Tibial nerve (tissue), 4 donors: ENCODE measurements around the gene ECEL1. TPM values are rescaled to one million over a fixed set of nuclear protein-coding genes. Genes with fewer than 3 reads are reported as not detected.

Experiments used
- DNase-seq, 2 donors: peaks; one replicate each; pipeline ENCODE4 v3.0.0-alpha.2; 2019; ENCODE audit warnings: low spot score in 2 of 2
- H3K27ac ChIP-seq, 4 donors: fragments of 200-600 bp; sonication (generic) in 3 of 4; one replicate each; pipeline ENCODE4 v1.5.1; 2017 to 2019; ENCODE audit warnings: mild to moderate bottlenecking in 1 of 4
- H3K27me3 ChIP-seq, 2 donors: fragments of 200-600 bp; sonication (generic) in 1 of 2; one replicate each; pipeline versions ENCODE4 v1.5.1 to v1.6.0; 2017 to 2019
- H3K36me3 ChIP-seq, 3 donors: fragments of 200-600 bp; sonication (generic); one replicate each; pipeline ENCODE4 v1.5.1; 2018 to 2019
- H3K4me1 ChIP-seq, 4 donors: fragments of 200-600 bp; sonication (generic) in 3 of 4; one replicate each; pipeline ENCODE4 v1.5.1; 2017 to 2019
- H3K4me3 ChIP-seq, 4 donors: fragments of 200-600 bp; sonication (generic) in 3 of 4; one replicate each; pipeline ENCODE4 v1.5.1; 2017 to 2019; ENCODE audit warnings: mild to moderate bottlenecking in 1 of 4, moderate library complexity in 1 of 4
- H3K9me3 ChIP-seq, 4 donors: fragments of 200-600 bp; sonication (generic) in 3 of 4; one replicate each; pipeline ENCODE4 v1.5.1; 2017 to 2019
- CTCF ChIP-seq, 5 experiments: fragments of 200-600 bp in 3 of 5; fragments of 450-650 bp in 2 of 5; sonication (generic) in 3 of 5; IDR thresholded peaks; one replicate each; pipeline ENCODE4 v1.5.1; 2016 to 2019; ENCODE audit warnings: antibody characterized with exemption in 5 of 5, mild to moderate bottlenecking in 3 of 5, moderate library complexity in 2 of 5
- EP300 ChIP-seq, 2 donors: sonication (generic); formaldehyde crosslinking; IDR thresholded peaks; one replicate each; pipeline ENCODE4 v1.6.1; 2017; ENCODE audit warnings: antibody characterized with exemption in 2 of 2, mild to moderate bottlenecking in 1 of 2
- POLR2A ChIP-seq, 2 donors: fragments of 450-650 bp; IDR thresholded peaks; one replicate each; pipeline ENCODE4 v1.6.1; 2017; ENCODE audit warnings: antibody characterized with exemption in 2 of 2, mild to moderate bottlenecking in 2 of 2, moderate library complexity in 2 of 2
- WGBS, 2 donors: methylation state at CpG; one replicate each; pipeline ENCODE4 v1.1.5; 2018; 5-methylcytosine and 5-hydroxymethylcytosine counted together
- total RNA-seq, 4 donors: library from RNA; depleted of rRNA; stranded (reverse); fragments of >200 nt; gene quantifications; one replicate each; pipeline ENCODE4 v1.1.0, GENCODE V29; 2016

Gene ECEL1
- total RNA-seq, 4 donors from 2014 or later: 1.0 to 7.3 (median 1.8) TPM; not detected in 1

- no peak for DNase-seq
- TF ChIP-seq EP300 (IDR thresholded peaks at IDR 0.05) (no peak), POLR2A (IDR thresholded peaks at IDR 0.05) (no peak), CTCF (IDR thresholded peaks at IDR 0.05) (no peak)
- Histone ChIP-seq H3K27ac (no peak overlapping the region), H3K36me3 (no peaks in the 10 kb centered on the region), H3K4me1 (peaks cover 0 to 40% (median 10%) of the 10 kb centered on the region in 4 donors), H3K27me3 (peaks cover 0 to 76% of the 10 kb centered on the region in 2 donors), H3K9me3 (no peaks in the 10 kb centered on the region), H3K4me3 (peak overlapping the region in 1 of 4 donors; percentile 38)
- WGBS, 2 donors: 20% methylated on average over 31 to 39 of the region's 46 CpGs
Measured at GRCh38 chr2:232522623-232523401, 35.2 kb upstream of the ECEL1 start.

GRCh38 chr2:232521959-232522622 is 34.5 kb upstream of the ECEL1 start:
- peak; percentile 89 to 95 (median 93) for TF ChIP-seq CTCF (IDR thresholded peaks at IDR 0.05)
- no peak for TF ChIP-seq EP300 (IDR thresholded peaks at IDR 0.05)
- peak in 1 of 2 donors; percentile 38 for DNase-seq
- Histone ChIP-seq H3K36me3 (no peaks in the 10 kb centered on the region), H3K4me1 (peaks cover 0 to 40% (median 10%) of the 10 kb centered on the region in 4 donors), H3K27ac (no peak overlapping the region), H3K9me3 (no peaks in the 10 kb centered on the region), H3K27me3 (peaks cover 0 to 75% of the 10 kb centered on the region in 2 donors), H3K4me3 (peak overlapping the region in 2 of 4 donors; percentile 20 to 38)
- WGBS, 2 donors: 3 to 4% methylated on average over 37 to 65 of the region's 66 CpGs

GRCh38 chr2:232521098-232521497 is 33.5 kb upstream of the ECEL1 start:
- Histone ChIP-seq H3K36me3 (no peaks in the 10 kb centered on the region), H3K9me3 (no peaks in the 10 kb centered on the region), H3K4me3 (no peak overlapping the region), H3K4me1 (peaks cover 0 to 40% (median 10%) of the 10 kb centered on the region in 4 donors), H3K27me3 (peaks cover 0 to 66% of the 10 kb centered on the region in 2 donors), H3K27ac (no peak overlapping the region)
- TF ChIP-seq EP300 (IDR thresholded peaks at IDR 0.05) (no peak), POLR2A (IDR thresholded peaks at IDR 0.05) (no peak), CTCF (IDR thresholded peaks at IDR 0.05) (no peak)
- 89 to 90% methylated on average over 12 to 14 of the region's 14 CpGs for WGBS, 2 donors
- DNase-seq: no peak

- no peak for DNase-seq
- H3K27ac ChIP-seq: no peak overlapping the region
- no peaks in the 10 kb centered on the region for H3K9me3 ChIP-seq
- no peak overlapping the region for H3K4me3 ChIP-seq
- H3K4me1 ChIP-seq: peaks cover 0 to 36% (median 10%) of the 10 kb centered on the region in 4 donors
- WGBS, 2 donors: 66 to 77% methylated on average over 15 of the region's 15 CpGs
- H3K36me3 ChIP-seq: no peaks in the 10 kb centered on the region
- H3K27me3 ChIP-seq: peaks cover 0 to 60% of the 10 kb centered on the region in 2 donors
- TF ChIP-seq POLR2A (IDR thresholded peaks at IDR 0.05) (no peak), EP300 (IDR thresholded peaks at IDR 0.05) (no peak), CTCF (IDR thresholded peaks at IDR 0.05) (no peak)
Measured at GRCh38 chr2:232520489-232520888, 32.9 kb upstream of the ECEL1 start.
